Muscle of leg (tissue), 11 donors: Measurements from ENCODE around the gene HSPB7. TPM values are rescaled to one million over a fixed set of nuclear protein-coding genes. Genes with fewer than 3 reads are reported as not detected.

Experiments
- DNase-seq: peaks from one replicate; pipeline ENCODE4 v3.0.0; 2013
- H3K27ac ChIP-seq: one replicate; pipeline ENCODE4 v1.5.1; 2013; ENCODE audit warnings: mild to moderate bottlenecking, low read length, control low read depth
- H3K27me3 ChIP-seq: one replicate; pipeline ENCODE4 v1.6.1; 2013; ENCODE audit warnings: low read length; ENCODE audit not compliant: control insufficient read depth, insufficient read depth
- H3K36me3 ChIP-seq: one replicate; pipeline ENCODE4 v1.6.1; 2013; ENCODE audit warnings: low read length; ENCODE audit not compliant: control insufficient read depth, insufficient read depth
- H3K4me1 ChIP-seq: one replicate; pipeline ENCODE4 v1.6.1; 2013; ENCODE audit warnings: low read length; ENCODE audit not compliant: control insufficient read depth, insufficient read depth
- H3K4me3 ChIP-seq: one replicate; pipeline ENCODE4 v1.5.1; 2013; ENCODE audit warnings: low read length, control low read depth
- H3K9me3 ChIP-seq: replicated peaks from 2 replicates; pipeline ENCODE4 v1.6.1; 2013; ENCODE audit warnings: low read depth, low read length; ENCODE audit not compliant: control insufficient read depth
- WGBS: methylation state at CpG from one replicate; pipeline ENCODE4 v1.1.5; 2013; ENCODE audit warnings: missing lambda C conversion rate; ENCODE audit not compliant: insufficient coverage; 5-methylcytosine and 5-hydroxymethylcytosine counted together
- polyA plus RNA-seq, 8 donors: library from polyadenylated mRNA; unstranded; fragments of 120-200 nt; gene quantifications; one replicate each; pipeline versions ENCODE4 v1.2.1 to v1.2.3, GENCODE V29; 2013; ENCODE audit warnings: inconsistent platforms in 1 of 8, low replicate concordance in 1 of 8; ENCODE audit not compliant: insufficient read length in 8 of 8, insufficient read depth in 1 of 8
- total RNA-seq: library from RNA; stranded (reverse); fragments of 120-200 nt; gene quantifications from one replicate; pipeline ENCODE4 v1.2.4, GENCODE V29; 2013

The HSPB7 gene
- total and polyA plus RNA-seq, 9 donors: 39.5 to 165 (median 136) TPM

DNA sequence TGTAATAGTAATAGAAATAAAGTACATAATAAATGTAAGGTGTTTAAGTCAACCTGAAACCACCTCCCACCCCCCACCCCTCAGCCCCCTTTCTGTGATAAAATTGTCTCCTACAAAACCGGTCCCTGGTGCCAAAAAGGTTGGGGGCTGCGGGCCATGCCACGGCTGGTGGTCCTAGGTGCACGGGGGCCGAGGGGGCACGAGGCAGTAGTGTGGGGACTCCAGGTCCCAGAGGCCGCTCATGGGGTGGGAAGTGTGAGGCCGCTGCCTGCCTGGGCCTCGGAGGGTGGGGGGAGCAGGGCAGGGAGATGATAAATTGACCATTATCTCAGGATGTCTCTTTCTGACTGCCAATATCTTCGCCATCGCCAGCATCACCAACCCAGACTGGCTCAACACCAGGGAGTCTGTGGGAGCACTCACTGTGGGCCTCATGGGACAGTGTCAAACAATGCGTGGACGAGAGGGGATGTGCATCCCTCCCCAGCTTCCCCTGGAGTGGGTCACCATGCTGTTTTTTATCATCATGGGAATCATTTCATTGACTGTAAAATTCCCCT lies 48.4 kb downstream of the HSPB7 start:
- Histone ChIP-seq H3K27ac (no peak overlapping the region), H3K36me3 (peaks cover 40% of the 10 kb centered on the region), H3K27me3 (no peaks in the 10 kb centered on the region), H3K9me3 (no peaks in the 10 kb centered on the region), H3K4me3 (no peak overlapping the region), H3K4me1 (peaks cover 6% of the 10 kb centered on the region)
- no peak for DNase-seq
- 98% methylated on average over 11 of the region's 13 CpGs for WGBS

DNA sequence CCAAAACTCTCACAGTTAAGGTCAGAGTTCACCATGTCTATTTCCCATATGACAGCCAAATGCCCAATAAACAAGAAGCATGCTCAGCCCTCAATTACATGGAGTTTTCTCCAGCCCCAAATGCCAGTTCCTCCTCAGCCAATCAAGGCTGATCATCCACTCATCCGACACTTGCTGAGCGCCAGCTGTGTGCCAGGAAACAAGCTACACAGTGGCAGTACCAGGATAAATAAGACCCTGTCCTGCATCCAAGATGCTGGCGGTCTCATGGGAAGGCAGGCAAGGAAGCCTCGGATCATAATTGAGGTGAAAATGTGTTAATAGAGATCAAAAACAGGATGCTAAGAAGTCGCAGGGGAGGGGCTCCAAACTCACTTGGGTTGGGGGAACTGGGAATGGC lies 49.7 kb downstream of the HSPB7 start:
- WGBS: 90% methylated on average over 3 of the region's 5 CpGs
- no peak overlapping the region for H3K4me3 ChIP-seq
- H3K27me3 ChIP-seq: no peaks in the 10 kb centered on the region
- no peak for DNase-seq
- no peaks in the 10 kb centered on the region for H3K9me3 ChIP-seq
- no peak overlapping the region for H3K27ac ChIP-seq
- H3K36me3 ChIP-seq: peaks cover 39% of the 10 kb centered on the region
- peaks cover 6% of the 10 kb centered on the region for H3K4me1 ChIP-seq

DNA sequence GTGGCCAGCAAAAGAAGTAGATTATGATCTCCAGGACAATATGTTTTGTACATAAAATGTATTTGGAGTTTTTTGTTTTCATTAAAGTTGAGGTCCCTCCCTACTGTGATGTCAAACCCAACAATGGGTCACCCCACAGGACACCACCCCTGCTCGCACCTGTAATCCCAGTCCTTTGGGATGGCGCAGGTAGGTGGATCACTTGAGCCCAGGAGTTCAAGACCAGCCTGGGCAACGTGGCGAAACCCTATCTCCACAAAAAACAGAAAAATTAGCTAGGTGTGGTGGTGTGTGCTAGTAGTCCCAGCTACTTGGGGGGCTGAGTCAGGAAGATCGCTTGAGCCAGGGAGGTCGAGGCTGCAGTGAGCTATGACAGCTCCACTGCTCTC lies 50.9 kb downstream of the HSPB7 start:
- H3K27ac ChIP-seq: no peak overlapping the region
- H3K27me3 ChIP-seq: no peaks in the 10 kb centered on the region
- 100% methylated on average over 3 of the region's 6 CpGs for WGBS

DNA sequence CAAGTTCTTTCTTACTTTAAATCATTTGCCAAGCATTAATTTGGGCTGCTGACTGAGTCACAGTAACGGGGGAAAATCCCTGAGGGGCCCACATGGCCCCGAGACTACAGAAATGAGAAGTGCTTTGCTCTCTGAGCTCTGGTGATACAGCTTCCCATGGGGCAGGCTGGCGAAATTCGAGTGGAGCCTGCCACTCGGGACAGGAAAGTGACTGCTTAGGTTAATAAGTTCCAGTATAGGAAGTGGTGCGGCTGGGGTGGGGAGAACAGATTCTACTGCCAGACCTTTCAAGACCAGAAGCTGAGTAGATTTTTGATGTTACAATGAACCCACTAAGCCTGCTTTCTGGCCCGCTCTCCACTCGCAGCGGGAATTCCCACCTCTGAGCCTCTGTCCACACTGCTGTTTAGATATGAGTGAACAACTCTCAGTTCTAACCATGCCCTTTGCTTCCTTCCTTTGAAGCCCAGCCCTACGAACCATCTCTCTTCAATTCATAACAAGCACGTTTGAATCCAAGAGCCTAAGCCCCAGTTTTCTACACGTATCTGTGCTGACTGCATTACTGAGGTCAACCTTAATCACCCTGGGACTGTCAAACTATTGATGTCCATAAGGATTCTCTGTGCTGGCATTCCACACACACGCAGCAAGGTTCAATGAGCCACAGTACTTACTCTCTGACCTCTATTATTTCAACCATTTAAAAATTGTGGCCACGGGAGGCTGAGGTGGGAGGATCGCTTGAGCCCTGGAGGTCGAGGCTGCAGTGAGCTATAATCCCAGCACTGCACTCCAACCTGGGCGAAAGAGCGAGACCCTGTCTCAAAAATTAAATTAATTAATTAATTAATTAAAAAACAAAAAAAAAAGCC lies 51.5 kb downstream of the HSPB7 start:
- no peaks in the 10 kb centered on the region for H3K27me3 ChIP-seq
- H3K9me3 ChIP-seq: no peaks in the 10 kb centered on the region
- no peak overlapping the region for H3K27ac ChIP-seq
- 39% methylated on average over 9 of the region's 18 CpGs for WGBS
- peaks cover 6% of the 10 kb centered on the region for H3K4me1 ChIP-seq
- H3K36me3 ChIP-seq: peaks cover 30% of the 10 kb centered on the region
- DNase-seq: no peak
- H3K4me3 ChIP-seq: no peak overlapping the region

More for the DNA sequence above, 50.9 kb downstream of the HSPB7 start:
- Histone ChIP-seq H3K9me3 (no peaks in the 10 kb centered on the region), H3K36me3 (peaks cover 32% of the 10 kb centered on the region), H3K4me1 (peaks cover 6% of the 10 kb centered on the region), H3K4me3 (no peak overlapping the region)
- no peak for DNase-seq

DNA sequence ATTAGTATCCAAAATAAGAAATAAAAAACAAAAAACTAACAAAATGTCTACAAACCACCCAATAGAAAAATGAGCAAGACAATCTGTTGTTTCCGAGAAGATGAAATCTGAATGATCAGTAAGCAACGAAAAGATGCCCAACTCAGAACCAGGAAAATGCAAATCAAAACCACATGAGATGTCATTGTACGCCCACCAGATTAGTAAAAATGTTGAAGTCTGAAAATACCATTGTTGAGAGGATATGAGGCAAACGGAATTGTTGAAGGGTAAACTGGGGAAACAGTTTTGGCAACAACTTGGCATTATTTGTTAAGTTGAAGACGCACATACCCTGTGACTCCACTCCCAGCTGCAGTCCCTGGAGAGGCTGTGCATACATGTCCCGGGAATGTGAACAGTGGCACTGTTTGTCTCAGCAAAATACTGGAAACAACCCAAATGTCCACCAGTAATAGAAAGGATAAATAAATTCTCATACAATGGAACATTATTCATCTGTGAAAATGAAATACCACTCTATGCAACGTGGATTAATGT lies 52.5 kb downstream of the HSPB7 start:
- no peak overlapping the region for H3K27ac ChIP-seq
- no peak for DNase-seq
- peaks cover 6% of the 10 kb centered on the region for H3K4me1 ChIP-seq

More for the DNA sequence above, 52.5 kb downstream of the HSPB7 start:
- 44% methylated on average over 1 of the region's 7 CpGs for WGBS
- Histone ChIP-seq H3K4me3 (no peak overlapping the region), H3K36me3 (peaks cover 30% of the 10 kb centered on the region), H3K9me3 (no peaks in the 10 kb centered on the region), H3K27me3 (no peaks in the 10 kb centered on the region)

Other genes starting within 250 kb of the HSPB7 start
- gene UQCRHL, start 210.4 kb downstream of the HSPB7 start, total RNA-seq: 8.6 TPM
- 1 to 10 TPM in 4 of 8 donors, under 1 TPM in 4; 0.52 to 2.2 (median 1.1) TPM for gene UQCRHL, start 210.4 kb downstream of the HSPB7 start, polyA plus RNA-seq
- gene SPEN, start 170.3 kb downstream of the HSPB7 start, total RNA-seq: 22.8 TPM
- gene SPEN, start 170.3 kb downstream of the HSPB7 start, polyA plus RNA-seq: 10 to 100 TPM; 30.6 to 44.3 (median 35.5) TPM
- 27.4 TPM for gene ZBTB17, start 41.9 kb downstream of the HSPB7 start, total RNA-seq
- gene ZBTB17, start 41.9 kb downstream of the HSPB7 start, polyA plus RNA-seq: 10 to 100 TPM; 23.8 to 29.1 (median 25.8) TPM
- not detected for gene SRARP, start 13.8 kb downstream of the HSPB7 start, total RNA-seq
- under 1 TPM in 2 of 8 donors, not detected in 6; 0.08 to 0.10 TPM for gene SRARP, start 13.8 kb downstream of the HSPB7 start, polyA plus RNA-seq
- gene CLCNKA, start 4.0 kb upstream of the HSPB7 start, total RNA-seq: 0.27 TPM
- gene CLCNKA, start 4.0 kb upstream of the HSPB7 start, polyA plus RNA-seq: 1 to 10 TPM in 2 of 8 donors, under 1 TPM in 6; 0.33 to 1.2 (median 0.73) TPM
- 0.40 TPM for gene CLCNKB, start 25.7 kb upstream of the HSPB7 start, total RNA-seq
- gene CLCNKB, start 25.7 kb upstream of the HSPB7 start, polyA plus RNA-seq: under 1 TPM in 7 of 8 donors, not detected in 1; 0.11 to 0.53 (median 0.16) TPM
- gene FAM131C, start 55.6 kb upstream of the HSPB7 start, total RNA-seq: 0.09 TPM
- gene FAM131C, start 55.6 kb upstream of the HSPB7 start, polyA plus RNA-seq: under 1 TPM in 6 of 8 donors, not detected in 2; 0.09 to 0.53 (median 0.15) TPM
- 3.3 TPM for gene EPHA2, start 138.0 kb upstream of the HSPB7 start, total RNA-seq
- 1 to 10 TPM; 4.8 to 9.8 (median 7.0) TPM for gene EPHA2, start 138.0 kb upstream of the HSPB7 start, polyA plus RNA-seq
- gene ARHGEF19, start 194.6 kb upstream of the HSPB7 start, total RNA-seq: 1.3 TPM
- 1 to 10 TPM; 2.4 to 9.2 (median 3.1) TPM for gene ARHGEF19, start 194.6 kb upstream of the HSPB7 start, polyA plus RNA-seq
- gene CPLANE2, start 219.1 kb upstream of the HSPB7 start, total RNA-seq: 2.7 TPM
- 1 to 10 TPM; 1.7 to 3.4 (median 2.8) TPM for gene CPLANE2, start 219.1 kb upstream of the HSPB7 start, polyA plus RNA-seq